SK-N-SH treated with all-trans-retinoic acid at 6 μM for 48 hours (cell line): ENCODE measurements around the gene KLHDC8B.

ENCODE experiments used
- ATAC-seq: fragments of 200-7000 bp; cut with Tn5 transposase; 3 replicates; pipeline ENCODE4 v1.9.1; 2020; ENCODE audit warnings: mild to moderate bottlenecking, moderate library complexity
- ARNTL ChIP-seq: fragments of 450-650 bp; formaldehyde crosslinking; IDR thresholded peaks from 2 replicates; pipeline ENCODE4 v1.5.0; 2020; ENCODE audit warnings: low read depth, mild to moderate bottlenecking, moderate library complexity, borderline replicate concordance
- CREB5 ChIP-seq: fragments of 250-450 bp; sonication (Bioruptor Pico); IDR thresholded peaks from 2 replicates; pipeline ENCODE4 v1.5.1; 2020; ENCODE audit warnings: low read depth, mild to moderate bottlenecking, moderate library complexity
- CSDC2 ChIP-seq: fragments of 250-450 bp; sonication (Bioruptor Pico); IDR thresholded peaks from 2 replicates; pipeline ENCODE4 v1.5.0; 2020; ENCODE audit warnings: mild to moderate bottlenecking, moderate library complexity
- CSRNP3 ChIP-seq: fragments of 250-450 bp; sonication (Bioruptor Pico); IDR thresholded peaks from 2 replicates; pipeline ENCODE4 v1.5.1; 2021; ENCODE audit warnings: mild to moderate bottlenecking, moderate library complexity
- ESRRG ChIP-seq: fragments of 250-450 bp; sonication (Bioruptor Pico); IDR thresholded peaks from 2 replicates; pipeline ENCODE4 v1.6.1; 2021; ENCODE audit warnings: mild to moderate bottlenecking
- OSR1 ChIP-seq: fragments of 250-450 bp; sonication (Bioruptor Pico); IDR thresholded peaks from 2 replicates; pipeline ENCODE4 v1.8.0; 2022; ENCODE audit warnings: moderate library complexity, mild to moderate bottlenecking, inconsistent platforms
- PATZ1 ChIP-seq: fragments of 250-450 bp; sonication (Bioruptor Pico); IDR thresholded peaks from 2 replicates; pipeline ENCODE4 v1.8.0; 2020; ENCODE audit warnings: mild to moderate bottlenecking, moderate library complexity, borderline replicate concordance
- POU6F1 ChIP-seq: fragments of 250-450 bp; sonication (Bioruptor Pico); IDR thresholded peaks from 2 replicates; pipeline ENCODE4 v1.8.0; 2021; ENCODE audit warnings: low read depth, mild to moderate bottlenecking, moderate library complexity, borderline replicate concordance
- RARB ChIP-seq: fragments of 250-450 bp; sonication (Bioruptor Pico); IDR thresholded peaks from 2 replicates; pipeline ENCODE4 v1.8.0; 2021; ENCODE audit warnings: mild to moderate bottlenecking, moderate library complexity
- TCF4 ChIP-seq: fragments of 250-450 bp; sonication (Bioruptor Pico); IDR thresholded peaks from 2 replicates; pipeline ENCODE4 v1.8.0; 2021; ENCODE audit warnings: mild to moderate bottlenecking, moderate library complexity, borderline replicate concordance
- TOX ChIP-seq: fragments of 250-450 bp; sonication (Bioruptor Pico); IDR thresholded peaks from 2 replicates; pipeline ENCODE4 v1.8.0; 2021; ENCODE audit warnings: mild to moderate bottlenecking, moderate library complexity, borderline replicate concordance
- TSHZ2 ChIP-seq: fragments of 250-450 bp; sonication (Bioruptor Pico); IDR thresholded peaks from 2 replicates; pipeline ENCODE4 v1.5.0; 2020; ENCODE audit warnings: mild to moderate bottlenecking, moderate library complexity
- ZFP3 ChIP-seq: fragments of 250-450 bp; sonication (Bioruptor Pico); IDR thresholded peaks from 2 replicates; pipeline ENCODE4 v1.5.0; 2020; ENCODE audit warnings: mild to moderate bottlenecking, moderate library complexity
- ZFP30 ChIP-seq: fragments of 450-650 bp; formaldehyde crosslinking; IDR thresholded peaks from 2 replicates; pipeline ENCODE4 v1.5.0; 2022; ENCODE audit warnings: mild to moderate bottlenecking, moderate library complexity
- ZNF565 ChIP-seq: fragments of 450-650 bp; formaldehyde crosslinking; conservative IDR thresholded peaks from 2 replicates; pipeline ENCODE4 v1.5.0; 2020; ENCODE audit warnings: low read depth, mild to moderate bottlenecking, moderate library complexity
- ZNF70 ChIP-seq: fragments of 450-650 bp; formaldehyde crosslinking; IDR thresholded peaks from 2 replicates; pipeline ENCODE4 v1.5.0; 2020; ENCODE audit warnings: mild to moderate bottlenecking, moderate library complexity
- ZNF8 ChIP-seq: fragments of 450-650 bp; formaldehyde crosslinking; IDR thresholded peaks from 2 replicates; pipeline ENCODE4 v1.5.0; 2020; ENCODE audit warnings: mild to moderate bottlenecking, moderate library complexity

KLHDC8B gene

GRCh38 chr3:49175530-49175929 is 4.1 kb downstream of the KLHDC8B start:
- no peak for ATAC-seq
- TF ChIP-seq CSDC2 (no peak), TOX (CRISPR knock-in tag) (no peak), ZNF70 (CRISPR knock-in tag) (no peak), POU6F1 (CRISPR knock-in tag) (no peak), ARNTL (no peak), ZFP3 (no peak), ESRRG (no peak), CREB5 (no peak), OSR1 (no peak), TSHZ2 (CRISPR knock-in tag) (no peak), PATZ1 (CRISPR knock-in tag) (no peak)

- no peak for ATAC-seq
- TF ChIP-seq PATZ1 (CRISPR knock-in tag), result no peak
- no peak for TF ChIP-seq RARB (CRISPR knock-in tag)
- TF ChIP-seq ZFP30 (CRISPR knock-in tag), result no peak
- TF ChIP-seq CSRNP3, result no peak
- no peak for TF ChIP-seq ZNF8 (CRISPR knock-in tag)
- TF ChIP-seq ESRRG, result no peak
- no peak for TF ChIP-seq CSDC2
- no peak for TF ChIP-seq ZNF565 (CRISPR knock-in tag)
- no peak for TF ChIP-seq TCF4
- TF ChIP-seq TOX (CRISPR knock-in tag), result no peak
- no peak for TF ChIP-seq POU6F1 (CRISPR knock-in tag)
- no peak for TF ChIP-seq ZNF70 (CRISPR knock-in tag)
- TF ChIP-seq CREB5, result no peak
These were observed 5.7 kb downstream of the KLHDC8B start for GRCh38 chr3:49177073-49177472.
